HepG2 (cell line): Measurements from ENCODE around the gene XPNPEP1. TPM values are rescaled to one million over a fixed set of nuclear protein-coding genes. Genes with fewer than 3 reads are reported as not detected.

Experiments used
- KDM4B ChIP-seq: sonication (generic); formaldehyde crosslinking; IDR thresholded peaks from 2 replicates; pipeline ENCODE4 v1.4.0; 2020; ENCODE audit warnings: missing genetic modification reagents
- MTA1 ChIP-seq: sonication (generic); formaldehyde crosslinking; IDR thresholded peaks from 2 replicates; pipeline ENCODE4 v1.4.0; 2020; ENCODE audit warnings: missing genetic modification reagents, mild to moderate bottlenecking, borderline replicate concordance
- MYC ChIP-seq: sonication (generic); formaldehyde crosslinking; IDR thresholded peaks from 2 replicates; pipeline ENCODE4 v1.9.0; 2021; ENCODE audit warnings: missing genetic modification reagents, borderline replicate concordance
- SIX1 ChIP-seq: sonication (generic); formaldehyde crosslinking; IDR thresholded peaks from 2 replicates; pipeline ENCODE4 v1.4.0; 2020; ENCODE audit warnings: missing genetic modification reagents, borderline replicate concordance
- SMC3 ChIP-seq: IDR thresholded peaks from 2 replicates; pipeline ENCODE4 v1.6.1; 2011; ENCODE audit warnings: low read length, improper control_type of control experiment
- SNAPC2 ChIP-seq: sonication (generic); formaldehyde crosslinking; IDR thresholded peaks from 2 replicates; pipeline ENCODE4 v1.8.1; 2022; ENCODE audit warnings: mild to moderate bottlenecking, missing genetic modification reagents
- SNAPC4 ChIP-seq: sonication (generic); formaldehyde crosslinking; IDR thresholded peaks from 2 replicates; pipeline ENCODE4 v1.4.0; 2020; ENCODE audit warnings: mild to moderate bottlenecking, missing genetic modification reagents
- SNRNP70 ChIP-seq: fragments of 200-400 bp; formaldehyde crosslinking; IDR thresholded peaks from 2 replicates; pipeline ENCODE4 v1.6.1; 2017; ENCODE audit warnings: mild to moderate bottlenecking, low read depth, low read length, moderate library complexity
- SYNCRIP ChIP-seq: fragments of 200-400 bp; formaldehyde crosslinking; IDR thresholded peaks from 2 replicates; pipeline ENCODE4 v1.6.1; 2018; ENCODE audit warnings: mild to moderate bottlenecking, low read depth, low read length; ENCODE audit not compliant: insufficient read depth
- XBP1 ChIP-seq: sonication (generic); formaldehyde crosslinking; IDR thresholded peaks from 2 replicates; pipeline ENCODE4 v1.5.0; 2020; ENCODE audit warnings: missing genetic modification reagents
- ZKSCAN1 ChIP-seq: fragments of 150-350 bp; IDR thresholded peaks from 2 replicates; pipeline ENCODE4 v1.6.1; 2014; ENCODE audit warnings: low read length
- ZNF451 ChIP-seq: sonication (generic); formaldehyde crosslinking; IDR thresholded peaks from 2 replicates; pipeline ENCODE4 v1.5.0; 2020; ENCODE audit warnings: mild to moderate bottlenecking, missing genetic modification reagents
- polyA plus RNA-seq, 8 experiments: library from polyadenylated mRNA; depleted of rRNA in 3 of 8; stranded (reverse) in 7 of 8; unstranded in 1 of 8; fragments of >200 nt; fragmentation: Illumina TruSeq in 4 of 8; extraction: Trizol in 4 of 8; gene quantifications; 2 replicates each; pipeline versions ENCODE4 v1.2.1 to v1.2.3, GENCODE V29; 2011 to 2016; ENCODE audit warnings: low read depth in 4 of 8, missing spikeins in 1 of 8, mixed read lengths in 1 of 8; ENCODE audit not compliant: insufficient read depth in 1 of 8
- total RNA-seq, 5 experiments: library from RNA; depleted of rRNA; stranded (reverse); fragments of >200 nt; fragmentation: Illumina TruSeq; extraction: Trizol; gene quantifications; 2 replicates each; pipeline ENCODE4 v1.2.3, GENCODE V29; 2016; ENCODE audit warnings: low read depth in 1 of 5
- TF ChIP-seq, protein P1 (sequence below): sonication (generic); formaldehyde crosslinking; IDR thresholded peaks from 2 replicates; pipeline ENCODE4 v1.4.0; 2020; ENCODE audit warnings: missing genetic modification reagents
- TF ChIP-seq, protein P2 (sequence below): sonication (generic); formaldehyde crosslinking; IDR thresholded peaks from 2 replicates; pipeline ENCODE4 v1.5.0; 2020; ENCODE audit warnings: missing genetic modification reagents
- TF ChIP-seq, protein P3 (sequence below): sonication (generic); formaldehyde crosslinking; IDR thresholded peaks from 2 replicates; pipeline ENCODE4 v1.8.1; 2023; ENCODE audit warnings: mild to moderate bottlenecking, inconsistent platforms, moderate library complexity, missing genetic modification reagents, borderline replicate concordance
- TF ChIP-seq, protein P4 (sequence below): sonication (generic); formaldehyde crosslinking; IDR thresholded peaks from 2 replicates; pipeline ENCODE4 v1.9.0; 2021; ENCODE audit warnings: missing genetic modification reagents, mild to moderate bottlenecking, borderline replicate concordance

The XPNPEP1 gene
- total and polyA plus RNA-seq, 2 of the 13 experiments (the other 11 are each of a cell fraction or from before 2014, with no cell fraction given): 30.3 to 55.5 TPM

DNA sequence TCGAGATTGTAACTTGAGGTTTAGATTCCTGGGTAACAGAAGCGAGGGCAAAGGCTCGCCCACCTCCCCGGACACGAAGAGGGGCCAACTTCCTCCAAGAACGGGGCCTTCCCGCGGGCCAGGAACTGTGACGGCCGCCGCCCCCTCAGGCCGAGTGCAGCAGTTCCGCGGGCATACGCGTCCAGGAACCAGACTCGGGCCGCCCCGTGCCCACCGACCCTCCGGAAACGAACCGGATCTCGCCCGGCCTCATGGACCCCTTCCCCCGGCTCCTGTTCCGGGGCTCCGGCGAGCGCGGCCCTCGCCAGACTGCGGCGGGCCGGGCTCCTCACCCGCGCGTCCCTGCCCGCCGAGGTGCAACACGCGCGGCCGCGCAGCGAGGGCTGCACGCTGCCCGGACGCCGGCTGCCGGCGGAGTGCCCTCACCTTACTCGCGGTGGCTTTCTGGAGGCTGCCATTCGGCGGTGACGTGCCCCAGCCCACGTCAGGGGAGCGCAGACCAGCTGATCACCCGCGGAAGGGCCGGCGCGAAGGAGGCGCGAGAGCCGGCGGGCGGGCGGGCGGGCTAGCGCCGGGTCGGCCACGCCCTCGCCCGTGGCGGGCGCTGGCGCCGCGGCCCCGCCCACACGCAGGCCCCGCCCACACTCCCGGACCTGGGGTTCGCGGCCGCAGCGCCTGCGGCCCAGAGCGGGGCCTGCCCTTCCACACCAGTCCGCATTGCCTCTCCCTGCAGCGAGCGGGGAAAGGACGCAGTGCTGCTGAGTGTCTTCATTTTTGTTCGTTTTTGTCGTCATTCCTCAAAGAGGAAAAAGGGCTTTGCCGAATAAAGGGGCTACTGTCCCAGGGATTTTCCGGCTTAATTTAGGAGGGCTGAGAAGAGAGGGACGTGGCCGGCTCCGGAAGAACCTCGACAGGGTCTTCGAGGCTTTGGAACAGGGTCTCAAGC is at the start of gene XPNPEP1 (continued):
- TF ChIP-seq, protein P1, sequence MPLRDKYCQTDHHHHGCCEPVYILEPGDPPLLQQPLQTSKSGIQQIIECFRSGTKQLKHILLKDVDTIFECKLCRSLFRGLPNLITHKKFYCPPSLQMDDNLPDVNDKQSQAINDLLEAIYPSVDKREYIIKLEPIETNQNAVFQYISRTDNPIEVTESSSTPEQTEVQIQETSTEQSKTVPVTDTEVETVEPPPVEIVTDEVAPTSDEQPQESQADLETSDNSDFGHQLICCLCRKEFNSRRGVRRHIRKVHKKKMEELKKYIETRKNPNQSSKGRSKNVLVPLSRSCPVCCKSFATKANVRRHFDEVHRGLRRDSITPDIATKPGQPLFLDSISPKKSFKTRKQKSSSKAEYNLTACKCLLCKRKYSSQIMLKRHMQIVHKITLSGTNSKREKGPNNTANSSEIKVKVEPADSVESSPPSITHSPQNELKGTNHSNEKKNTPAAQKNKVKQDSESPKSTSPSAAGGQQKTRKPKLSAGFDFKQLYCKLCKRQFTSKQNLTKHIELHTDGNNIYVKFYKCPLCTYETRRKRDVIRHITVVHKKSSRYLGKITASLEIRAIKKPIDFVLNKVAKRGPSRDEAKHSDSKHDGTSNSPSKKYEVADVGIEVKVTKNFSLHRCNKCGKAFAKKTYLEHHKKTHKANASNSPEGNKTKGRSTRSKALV (CRISPR knock-in tag): peak; percentile 64; the same call in 1 of the 2 replicates
- TF ChIP-seq MTA1 (CRISPR knock-in tag) (no peak), SYNCRIP (no peak), SNAPC2 (CRISPR knock-in tag) (0 out of 2 replicates have a peak, but pooled peaks have one; percentile 10), SNAPC4 (CRISPR knock-in tag) (no peak), SIX1 (CRISPR knock-in tag) (no peak), ZKSCAN1 (no peak), SNRNP70 (no peak), SMC3 (no peak), ZNF451 (CRISPR knock-in tag) (no peak; the same call in 1 of the 2 replicates), MYC (peak; percentile 71; the same call in 1 of the 2 replicates), KDM4B (no peak), XBP1 (CRISPR knock-in tag) (no peak)
- TF ChIP-seq, protein P2, sequence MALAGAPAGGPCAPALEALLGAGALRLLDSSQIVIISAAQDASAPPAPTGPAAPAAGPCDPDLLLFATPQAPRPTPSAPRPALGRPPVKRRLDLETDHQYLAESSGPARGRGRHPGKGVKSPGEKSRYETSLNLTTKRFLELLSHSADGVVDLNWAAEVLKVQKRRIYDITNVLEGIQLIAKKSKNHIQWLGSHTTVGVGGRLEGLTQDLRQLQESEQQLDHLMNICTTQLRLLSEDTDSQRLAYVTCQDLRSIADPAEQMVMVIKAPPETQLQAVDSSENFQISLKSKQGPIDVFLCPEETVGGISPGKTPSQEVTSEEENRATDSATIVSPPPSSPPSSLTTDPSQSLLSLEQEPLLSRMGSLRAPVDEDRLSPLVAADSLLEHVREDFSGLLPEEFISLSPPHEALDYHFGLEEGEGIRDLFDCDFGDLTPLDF (CRISPR knock-in tag): 0 out of 2 replicates have a peak, but pooled peaks have one; percentile 16
- TF ChIP-seq, protein P3, sequence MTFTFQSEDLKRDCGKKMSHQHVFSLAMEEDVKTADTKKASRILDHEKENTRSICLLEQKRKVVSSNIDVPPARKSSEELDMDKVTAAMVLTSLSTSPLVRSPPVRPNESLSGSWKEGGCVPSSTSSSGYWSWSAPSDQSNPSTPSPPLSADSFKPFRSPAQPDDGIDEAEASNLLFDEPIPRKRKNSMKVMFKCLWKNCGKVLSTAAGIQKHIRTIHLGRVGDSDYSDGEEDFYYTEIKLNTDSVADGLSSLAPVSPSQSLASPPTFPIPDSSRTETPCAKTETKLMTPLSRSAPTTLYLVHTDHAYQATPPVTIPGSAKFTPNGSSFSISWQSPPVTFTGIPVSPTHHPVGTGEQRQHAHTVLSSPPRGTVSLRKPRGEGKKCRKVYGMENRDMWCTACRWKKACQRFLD (CRISPR knock-in tag): no peak
- TF ChIP-seq, protein P4, sequence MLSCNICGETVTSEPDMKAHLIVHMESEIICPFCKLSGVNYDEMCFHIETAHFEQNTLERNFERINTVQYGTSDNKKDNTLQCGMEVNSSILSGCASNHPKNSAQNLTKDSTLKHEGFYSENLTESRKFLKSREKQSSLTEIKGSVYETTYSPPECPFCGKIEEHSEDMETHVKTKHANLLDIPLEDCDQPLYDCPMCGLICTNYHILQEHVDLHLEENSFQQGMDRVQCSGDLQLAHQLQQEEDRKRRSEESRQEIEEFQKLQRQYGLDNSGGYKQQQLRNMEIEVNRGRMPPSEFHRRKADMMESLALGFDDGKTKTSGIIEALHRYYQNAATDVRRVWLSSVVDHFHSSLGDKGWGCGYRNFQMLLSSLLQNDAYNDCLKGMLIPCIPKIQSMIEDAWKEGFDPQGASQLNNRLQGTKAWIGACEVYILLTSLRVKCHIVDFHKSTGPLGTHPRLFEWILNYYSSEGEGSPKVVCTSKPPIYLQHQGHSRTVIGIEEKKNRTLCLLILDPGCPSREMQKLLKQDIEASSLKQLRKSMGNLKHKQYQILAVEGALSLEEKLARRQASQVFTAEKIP: no peak
